Fibroblast of the conjunctiva (primary cell): ENCODE results near the gene PPCDC.

ENCODE experiments used
- DNase-seq: peaks from one replicate; pipeline ENCODE4 v3.0.0-alpha.2; 2010; ENCODE audit warnings: low read depth

PPCDC gene

DNA sequence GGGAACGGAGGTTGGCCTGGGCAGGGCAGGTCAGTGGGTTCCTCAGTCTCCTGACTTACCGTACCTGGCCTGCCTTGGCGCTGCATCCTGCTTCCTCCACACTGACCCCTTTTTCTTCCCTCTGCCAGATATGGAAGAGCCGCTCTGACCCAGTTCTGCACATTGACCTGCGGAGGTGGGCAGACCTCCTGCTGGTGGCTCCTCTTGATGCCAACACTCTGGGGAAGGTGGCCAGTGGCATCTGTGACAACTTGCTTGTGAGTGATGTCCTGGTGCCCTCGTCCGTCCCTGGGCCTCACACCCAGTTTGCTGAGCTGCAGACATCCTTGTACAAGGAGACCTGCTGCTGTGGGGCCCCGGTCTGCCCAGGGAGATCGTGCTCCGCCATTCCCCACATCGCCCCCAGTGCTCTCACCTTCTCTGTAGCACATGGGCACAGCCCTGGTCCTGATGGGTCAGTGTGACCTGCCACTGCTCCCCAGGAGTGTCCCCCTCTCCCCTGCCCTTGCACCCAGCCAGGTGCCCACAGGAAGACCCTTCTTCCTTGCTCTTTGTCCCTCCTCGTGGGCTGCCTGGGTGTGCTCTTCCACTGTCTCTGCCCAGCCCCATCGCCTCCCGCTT is 21.0 kb downstream of the PPCDC start:
- no peak for DNase-seq

GRCh38 chr15:75045332-75046015 is 22.1 kb downstream of the PPCDC start:
- DNase-seq, result no peak

DNA sequence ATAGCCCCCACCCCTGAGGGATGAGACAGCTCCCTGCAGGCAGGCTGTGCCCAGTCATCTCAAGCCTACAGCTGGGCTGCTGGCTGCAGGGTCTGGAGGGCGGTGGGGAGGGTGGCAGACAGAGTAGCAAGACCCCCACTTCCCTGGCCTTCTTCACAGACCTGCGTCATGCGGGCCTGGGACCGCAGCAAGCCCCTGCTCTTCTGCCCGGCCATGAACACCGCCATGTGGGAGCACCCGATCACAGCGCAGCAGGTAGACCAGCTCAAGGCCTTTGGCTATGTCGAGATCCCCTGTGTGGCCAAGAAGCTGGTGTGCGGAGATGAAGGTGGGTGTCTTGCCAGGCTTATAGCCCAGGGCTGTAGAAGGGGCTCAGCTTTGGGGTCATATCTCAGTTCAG is 25.0 kb downstream of the PPCDC start:
- no peak for DNase-seq

- no peak for DNase-seq
Measured at GRCh38 chr15:75049392-75049791, 26.0 kb downstream of the PPCDC start.

DNA sequence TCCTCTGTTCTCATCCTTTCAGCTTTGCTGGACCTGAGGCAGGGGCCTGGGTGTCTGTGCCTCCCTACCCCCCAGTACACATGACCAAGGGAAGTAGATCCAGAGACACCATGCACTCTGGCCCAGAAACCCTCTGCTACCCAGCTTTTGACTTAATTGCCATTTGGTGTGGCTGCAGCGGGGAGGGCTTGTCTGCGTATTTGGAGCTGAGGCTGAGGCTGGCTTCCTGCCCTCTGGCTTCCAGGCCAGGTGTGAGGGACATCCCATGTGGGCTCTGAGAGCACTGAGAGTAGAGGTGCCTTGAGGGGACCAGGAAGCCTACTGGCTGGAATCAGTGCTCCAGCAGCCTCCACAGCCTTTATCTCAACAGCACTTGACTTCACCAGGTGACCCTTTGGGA is 26.9 kb downstream of the PPCDC start:
- DNase-seq, result no peak

DNA sequence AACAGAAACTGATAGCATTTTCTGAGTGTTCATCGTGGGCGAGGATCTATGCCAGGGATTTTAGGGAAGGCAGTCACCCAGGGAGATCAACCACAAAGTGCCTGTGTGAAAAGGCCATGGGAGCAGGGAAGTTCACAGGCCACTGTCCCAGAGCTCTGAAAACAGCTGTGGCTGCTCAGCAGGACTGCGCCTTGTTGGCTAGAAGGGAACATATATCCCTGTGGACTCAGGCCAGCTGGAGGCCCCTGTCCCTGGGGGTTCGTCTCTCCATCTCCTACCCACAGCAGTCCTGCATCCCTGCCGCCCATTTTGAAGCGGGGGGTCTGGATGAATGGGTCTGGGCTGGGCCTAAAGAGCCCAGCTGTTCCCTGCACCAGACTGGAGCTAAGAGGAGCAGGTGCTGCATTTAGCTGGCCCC is 27.8 kb downstream of the PPCDC start:
- DNase-seq, result no peak

GRCh38 chr15:75051711-75052110 is 28.3 kb downstream of the PPCDC start:
- DNase-seq, result no peak

GRCh38 chr15:75052972-75053747 is 29.8 kb downstream of the PPCDC start:
- DNase-seq, result no peak

DNA sequence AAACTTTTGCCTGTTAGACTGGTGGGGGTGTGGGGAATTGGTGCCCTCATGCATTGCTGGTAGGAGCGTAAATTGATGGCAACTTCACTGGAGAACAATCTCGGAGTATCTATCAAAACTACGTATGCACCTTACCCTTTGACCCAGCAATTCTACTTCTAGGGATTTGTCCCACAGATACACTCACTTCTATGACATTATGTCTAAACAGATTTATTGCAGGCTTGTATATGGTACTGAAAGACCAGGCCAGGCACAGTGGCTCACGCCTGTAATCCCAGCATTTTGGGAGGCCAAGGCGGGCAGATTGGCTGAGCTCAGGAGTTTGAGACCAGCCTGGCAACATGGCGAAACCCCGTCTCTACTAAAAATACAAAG is 30.3 kb downstream of the PPCDC start:
- DNase-seq, result no peak

DNA sequence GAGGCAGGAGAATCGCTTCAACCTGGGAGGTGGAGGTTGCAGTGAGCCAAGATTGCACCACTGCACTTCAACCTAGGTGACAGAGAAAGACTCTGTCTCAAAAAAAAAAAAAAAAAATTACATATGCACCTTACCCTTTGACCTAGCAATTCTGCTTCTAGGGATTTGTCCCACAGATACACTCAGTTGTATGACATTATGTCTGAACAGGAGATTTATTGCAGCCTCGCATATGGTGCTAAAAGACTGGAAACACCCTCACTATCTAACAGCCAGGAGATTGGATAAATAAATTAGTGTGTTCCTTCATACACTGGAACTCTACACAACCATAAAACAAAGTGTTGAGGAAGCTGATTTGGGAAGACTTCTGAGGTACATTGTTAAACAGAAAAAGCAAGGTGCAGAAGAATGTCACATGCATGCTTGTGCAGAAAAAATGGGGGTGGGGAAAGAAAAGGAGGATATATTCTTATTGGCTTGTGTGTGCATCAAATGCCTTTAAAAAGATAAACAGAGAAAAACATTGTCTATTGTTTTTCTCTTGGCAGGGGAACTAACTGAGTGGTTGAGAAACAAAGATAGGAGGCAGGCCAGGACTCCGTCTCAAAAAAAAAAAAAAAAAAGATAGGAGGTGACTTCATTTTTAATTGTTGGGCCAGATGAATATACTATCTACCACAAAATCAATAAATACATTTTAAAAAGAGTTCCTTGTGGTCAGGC is 30.9 kb downstream of the PPCDC start:
- DNase-seq, result no peak

DNA sequence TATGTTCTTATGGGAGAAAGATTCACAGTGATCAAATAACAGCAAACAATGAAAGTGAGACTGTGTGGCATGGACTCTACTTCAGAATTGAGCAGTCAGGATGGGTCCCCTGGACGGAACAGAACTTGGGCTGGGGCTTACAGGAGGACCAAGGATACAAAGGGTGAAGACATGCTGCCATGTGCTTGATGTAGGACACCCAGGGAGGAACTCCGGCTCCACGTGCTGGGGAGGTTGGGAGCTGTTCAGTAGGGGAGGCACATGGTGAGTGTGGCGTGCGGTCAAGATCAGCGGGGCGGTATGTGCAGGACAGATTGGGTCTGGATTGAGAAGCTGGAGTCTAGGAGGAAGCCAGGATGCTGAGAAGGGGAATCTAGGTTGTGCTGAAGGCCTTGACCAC is 32.6 kb downstream of the PPCDC start:
- no peak for DNase-seq

GRCh38 chr15:75058127-75058905 is 34.9 kb downstream of the PPCDC start:
- no peak for DNase-seq

GRCh38 chr15:75059607-75060006 is 36.2 kb downstream of the PPCDC start:
- no peak for DNase-seq

DNA sequence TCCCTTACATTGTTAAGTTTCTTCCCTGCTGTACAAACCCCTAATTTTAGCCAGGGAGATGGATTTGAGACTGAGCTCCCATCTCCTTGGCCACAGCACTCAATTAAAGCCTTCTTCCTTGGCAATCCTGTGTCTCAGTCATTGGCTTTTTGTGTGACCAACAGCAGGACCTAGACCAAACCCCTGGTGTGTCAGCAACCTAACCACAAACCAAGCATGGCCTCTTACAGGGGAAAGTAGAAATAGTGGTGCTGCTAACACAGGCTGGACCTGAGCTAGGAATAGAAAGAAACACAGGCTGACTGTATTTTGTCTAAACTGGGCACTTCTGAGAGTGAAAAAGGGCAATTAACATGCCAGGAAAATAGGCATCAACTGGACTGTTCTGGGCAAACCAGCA is 37.9 kb downstream of the PPCDC start:
- no peak for DNase-seq

- DNase-seq, result no peak
Measured at GRCh38 chr15:75062706-75063105, 39.3 kb downstream of the PPCDC start.

DNA sequence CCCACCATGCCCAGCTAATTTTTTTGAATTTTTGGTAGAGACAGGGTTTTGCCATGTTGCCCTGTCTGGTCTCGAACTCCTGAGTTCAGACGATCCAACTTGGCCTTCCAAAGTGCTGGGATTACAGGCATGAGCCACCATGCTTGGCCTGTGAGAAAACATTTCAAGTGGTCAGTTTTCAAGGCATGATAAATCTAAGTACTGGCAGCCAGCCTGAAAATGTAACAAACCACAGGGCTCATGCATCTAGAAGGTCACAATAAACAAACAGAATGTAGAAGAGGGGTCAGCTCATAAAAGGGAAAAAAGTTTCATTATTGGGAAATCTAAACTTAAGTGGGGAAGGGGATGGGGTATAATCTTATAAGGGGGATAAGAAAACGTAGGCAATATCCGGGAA is 39.9 kb downstream of the PPCDC start:
- no peak for DNase-seq

- no peak for DNase-seq
Measured at GRCh38 chr15:75063889-75064288, 40.5 kb downstream of the PPCDC start.

DNA sequence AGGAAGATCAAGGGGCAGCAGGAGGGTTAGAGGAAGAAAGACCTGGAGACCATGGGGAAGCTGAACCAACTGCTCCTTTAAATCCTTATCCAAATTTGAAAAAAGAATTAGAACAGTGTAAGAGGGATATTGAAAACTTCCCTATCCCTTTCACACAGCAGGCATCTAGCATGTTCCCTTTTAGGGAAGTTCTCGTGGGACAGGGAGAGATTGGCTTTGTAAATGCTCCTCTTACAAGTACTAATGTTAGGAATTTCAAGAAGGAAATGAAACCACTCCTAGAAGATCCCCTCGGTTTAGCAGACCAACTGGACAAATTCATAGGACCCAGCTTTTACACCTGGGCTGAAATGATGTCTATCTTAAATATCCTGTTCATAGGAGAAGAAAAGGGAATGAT is 41.5 kb downstream of the PPCDC start:
- no peak for DNase-seq

GRCh38 chr15:75065467-75065850 is 42.1 kb downstream of the PPCDC start:
- DNase-seq, result no peak

DNA sequence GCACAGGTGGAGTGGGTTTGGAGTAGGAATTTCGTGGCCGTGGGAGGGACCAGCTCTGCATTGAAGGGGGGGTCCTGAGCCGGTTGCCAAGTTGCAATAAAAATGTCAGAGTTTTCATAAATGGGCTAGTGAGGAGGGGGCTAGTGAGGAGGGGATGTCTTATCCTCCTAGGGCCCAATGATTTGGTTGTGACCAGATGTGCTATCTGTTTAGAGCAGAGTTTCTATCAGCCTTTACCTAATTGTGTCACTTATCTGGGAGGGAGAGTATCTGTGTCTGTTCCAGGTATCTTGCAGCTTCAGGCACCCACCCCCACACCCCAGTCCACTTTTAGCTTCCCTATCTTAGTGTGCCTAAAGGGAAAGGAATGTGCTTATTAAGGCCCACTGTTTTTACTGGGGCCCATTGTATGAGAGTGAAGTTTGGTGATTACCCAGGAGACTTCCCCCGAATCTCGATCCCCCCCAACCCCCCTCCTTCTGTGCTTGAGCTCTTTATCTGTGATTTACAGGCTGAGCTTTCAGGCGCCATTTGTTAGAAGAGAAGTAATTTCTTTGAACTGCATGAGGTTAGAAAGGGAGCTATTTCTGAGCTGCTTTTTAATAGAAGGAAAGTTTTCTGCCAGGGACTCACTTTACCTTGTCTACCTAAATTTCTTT is 42.6 kb downstream of the PPCDC start:
- DNase-seq, result no peak

- no peak for DNase-seq
Measured at GRCh38 chr15:75067123-75067830, 43.9 kb downstream of the PPCDC start.
